ENCODE measurements around the gene MAOA.

GRCh38 chrX:43718956-43719355 lies 62.9 kb downstream of the MAOA start:
- TF ChIP-seq CTCF (IDR thresholded peaks at IDR 0.05; ENCODE audit: insufficient read depth, low read depth, low read length) (no peak), EZH2 (IDR thresholded peaks at IDR 0.05; ENCODE audit: insufficient read depth, low read length) (no peak)
